ENCODE results near the gene KCNIP3. TPM values are rescaled to one million over a fixed set of nuclear protein-coding genes. Genes with fewer than 3 reads are reported as not detected.
A peak's percentile ranks its signal among the peaks of the same experiment; 100 is the strongest.

Gene KCNIP3
- total and polyA plus RNA-seq, 4 donors = 1.8 to 2.7 (median 2.1) TPM

GRCh38 chr2:95362486-95362885 is 65.3 kb downstream of the KCNIP3 start:
- Histone ChIP-seq H3K27me3 (ENCODE audit: control insufficient read depth in 3 of 3, insufficient read depth in 3 of 3, low read length in 2 of 3) (peaks cover 0 to 6% (median 0%) of the 10 kb centered on the region in 3 donors), H3K9ac (ENCODE audit: insufficient read depth in 1 of 2, low read length in 2 of 2) (no peak overlapping the region), H3K9me3 (ENCODE audit: control insufficient read depth in 4 of 4, insufficient read depth in 3 of 4, low read length in 3 of 4) (no peaks in the 10 kb centered on the region), H3K4me1 (ENCODE audit: control insufficient read depth in 5 of 5, insufficient read depth in 5 of 5, low read length in 5 of 5) (no peaks in the 10 kb centered on the region), H3K36me3 (ENCODE audit: control insufficient read depth in 4 of 4, insufficient read depth in 4 of 4, low read length in 4 of 4) (no peaks in the 10 kb centered on the region), H3K4me3 (no peak overlapping the region), H3K27ac (ENCODE audit: low read depth in 1 of 2, low read length in 1 of 2) (no peak overlapping the region)
- DNase-seq = peak in 1 of 3 donors; percentile 5
- no peak for ATAC-seq (ENCODE audit: insufficient read depth, low FRiP score)
- TF ChIP-seq CTCF (IDR thresholded peaks at IDR 0.05; ENCODE audit: control extremely low read depth, extremely low read depth) = no peak
- 86 to 89% methylated on average over 9 of the region's 9 CpGs for WGBS, 2 donors

GRCh38 chr2:95366514-95366913 is 69.4 kb downstream of the KCNIP3 start:
- no peak for TF ChIP-seq CTCF (IDR thresholded peaks at IDR 0.05; ENCODE audit: control extremely low read depth, extremely low read depth)
- Histone ChIP-seq H3K27ac (ENCODE audit: low read depth in 1 of 2, low read length in 1 of 2) (no peak overlapping the region), H3K27me3 (ENCODE audit: control insufficient read depth in 3 of 3, insufficient read depth in 3 of 3, low read length in 2 of 3) (peaks cover 0 to 10% (median 0%) of the 10 kb centered on the region in 3 donors), H3K4me1 (ENCODE audit: control insufficient read depth in 5 of 5, insufficient read depth in 5 of 5, low read length in 5 of 5) (no peaks in the 10 kb centered on the region), H3K4me3 (no peak overlapping the region), H3K36me3 (ENCODE audit: control insufficient read depth in 4 of 4, insufficient read depth in 4 of 4, low read length in 4 of 4) (no peaks in the 10 kb centered on the region), H3K9ac (ENCODE audit: insufficient read depth in 1 of 2, low read length in 2 of 2) (no peak overlapping the region), H3K9me3 (ENCODE audit: control insufficient read depth in 4 of 4, insufficient read depth in 3 of 4, low read length in 3 of 4) (peaks cover 0 to 2% (median 0%) of the 10 kb centered on the region in 4 donors)
- 66 to 73% methylated on average over 6 of the region's 6 CpGs for WGBS, 2 donors
- no peak for ATAC-seq (ENCODE audit: insufficient read depth, low FRiP score)
- DNase-seq = no peak

- ATAC-seq (ENCODE audit: insufficient read depth, low FRiP score) = no peak
- 88 to 93% methylated on average over 8 of the region's 8 CpGs for WGBS, 2 donors
- no peak overlapping the region for H3K4me3 ChIP-seq
- no peak overlapping the region for H3K27ac ChIP-seq (ENCODE audit: low read depth in 1 of 2, low read length in 1 of 2)
- peaks cover 0 to 8% (median 0%) of the 10 kb centered on the region in 4 donors for H3K9me3 ChIP-seq (ENCODE audit: control insufficient read depth in 4 of 4, insufficient read depth in 3 of 4, low read length in 3 of 4)
- no peak overlapping the region for H3K9ac ChIP-seq (ENCODE audit: insufficient read depth in 1 of 2, low read length in 2 of 2)
- no peak for TF ChIP-seq CTCF (IDR thresholded peaks at IDR 0.05; ENCODE audit: control extremely low read depth, extremely low read depth)
- H3K4me1 ChIP-seq (ENCODE audit: control insufficient read depth in 5 of 5, insufficient read depth in 5 of 5, low read length in 5 of 5) = no peaks in the 10 kb centered on the region
- H3K36me3 ChIP-seq (ENCODE audit: control insufficient read depth in 4 of 4, insufficient read depth in 4 of 4, low read length in 4 of 4) = no peaks in the 10 kb centered on the region
- peaks cover 0 to 5% (median 0%) of the 10 kb centered on the region in 3 donors for H3K27me3 ChIP-seq (ENCODE audit: control insufficient read depth in 3 of 3, insufficient read depth in 3 of 3, low read length in 2 of 3)
- peak in 1 of 3 donors; percentile 9 for DNase-seq
Measured at GRCh38 chr2:95372216-95372829, 75.2 kb downstream of the KCNIP3 start.

- WGBS, 2 donors = 91 to 95% methylated on average over 8 of the region's 8 CpGs
- peaks cover 0 to 8% (median 0%) of the 10 kb centered on the region in 4 donors for H3K9me3 ChIP-seq (ENCODE audit: control insufficient read depth in 4 of 4, insufficient read depth in 3 of 4, low read length in 3 of 4)
- ATAC-seq (ENCODE audit: insufficient read depth, low FRiP score) = no peak
- no peaks in the 10 kb centered on the region for H3K36me3 ChIP-seq (ENCODE audit: control insufficient read depth in 4 of 4, insufficient read depth in 4 of 4, low read length in 4 of 4)
- DNase-seq = peak in 1 of 3 donors; percentile 7
- no peak overlapping the region for H3K4me3 ChIP-seq
- no peak overlapping the region for H3K9ac ChIP-seq (ENCODE audit: insufficient read depth in 1 of 2, low read length in 2 of 2)
- H3K27me3 ChIP-seq (ENCODE audit: control insufficient read depth in 3 of 3, insufficient read depth in 3 of 3, low read length in 2 of 3) = peaks cover 0 to 5% (median 0%) of the 10 kb centered on the region in 3 donors
- H3K27ac ChIP-seq (ENCODE audit: low read depth in 1 of 2, low read length in 1 of 2) = no peak overlapping the region
- H3K4me1 ChIP-seq (ENCODE audit: control insufficient read depth in 5 of 5, insufficient read depth in 5 of 5, low read length in 5 of 5) = no peaks in the 10 kb centered on the region
- no peak for TF ChIP-seq CTCF (IDR thresholded peaks at IDR 0.05; ENCODE audit: control extremely low read depth, extremely low read depth)
Measured at GRCh38 chr2:95372845-95373244, 75.7 kb downstream of the KCNIP3 start.
